HepG2 (cell line): ENCODE results near the gene IFNAR1. TPM values are rescaled to one million over a fixed set of nuclear protein-coding genes. Genes with fewer than 3 reads are reported as not detected.
A peak's percentile ranks its signal among the peaks of the same experiment; 100 is the strongest.

Experiments
- ATAC-seq: fragments of 200-7000 bp; cut with Tn5 transposase; 3 replicates; pipeline ENCODE4 v1.9.1; 2020; ENCODE audit warnings: mild to moderate bottlenecking, moderate library complexity
- BruUV-seq: library from RNA; stranded (reverse); fragments of 400-500 nt; replicated peaks from 2 replicates; lab custom pipeline; 2021; lab: Mats Ljungman, UMichigan
- CTCF ChIA-PET: fragments of 300-600 bp; formaldehyde crosslinking; extraction: SDS; loops from one replicate; lab custom pipeline; 2021; ENCODE audit warnings: low total read pairs, inconsistent platforms, low intra/inter-chr PET ratio; lab: Yijun Ruan, JAX
- POLR2A ChIA-PET: fragments of 350-600 bp; sonication (Branson Sonifier 250); formaldehyde crosslinking; loops from one replicate; lab custom pipeline; 2020; ENCODE audit warnings: antibody characterized with exemption, inconsistent platforms; lab: Yijun Ruan, JAX
- DNase-seq: peaks from one replicate; pipeline ENCODE4 v3.0.0-alpha.2; 2015; ENCODE audit warnings: low spot score
- FAIRE-seq: peaks from 3 replicates; lab custom pipeline; 2011; peaks lifted over from hg19 to GRCh38; lab: Jason Lieb, UNC
- H2AFZ ChIP-seq: one replicate; pipeline ENCODE4 v1.6.1; 2011; ENCODE audit warnings: low read length, inconsistent platforms
- H3K27ac ChIP-seq: fragments of 300-600 bp; 3 replicates; pipeline ENCODE4 v1.8.0; 2011; ENCODE audit warnings: mixed run types, mild to moderate bottlenecking, mixed read lengths, low read length, inconsistent platforms; ENCODE audit not compliant: insufficient read depth; ENCODE audit errors: extremely low read length
- H3K27me3 ChIP-seq, 2 experiments: fragments of 200-600 bp in 1 of 2; 2 replicates in 1 of 2; 3 replicates in 1 of 2; pipeline versions ENCODE4 v1.6.0 to v1.8.0; 2011; ENCODE audit warnings: low read length in 2 of 2, mild to moderate bottlenecking in 2 of 2, moderate library complexity in 2 of 2, inconsistent platforms in 1 of 2; ENCODE audit not compliant: insufficient read depth in 2 of 2, control insufficient read depth in 1 of 2
- H3K36me3 ChIP-seq, 2 experiments: fragments of 200-600 bp in 1 of 2; replicated peaks in 1 of 2; 2 replicates in 1 of 2; 3 replicates in 1 of 2; pipeline versions ENCODE4 v1.5.1 to v1.8.0; 2011; ENCODE audit warnings: low read length in 2 of 2, inconsistent platforms in 1 of 2; ENCODE audit not compliant: insufficient read depth in 2 of 2, control insufficient read depth in 1 of 2
- H3K4me1 ChIP-seq: 2 replicates; pipeline ENCODE4 v1.5.1; 2012; ENCODE audit warnings: low read length, inconsistent platforms; ENCODE audit not compliant: insufficient read depth
- H3K4me2 ChIP-seq: 2 replicates; pipeline ENCODE4 v1.6.0; 2011; ENCODE audit warnings: low read depth, low read length, inconsistent platforms
- H3K4me3 ChIP-seq, 3 experiments: fragments of 200-600 bp in 1 of 3; sonication (generic), shearing (Covaris generic) in 1 of 3; replicated peaks in 1 of 3; 2 replicates each; pipeline ENCODE4 v1.5.1; 2011 to 2016; ENCODE audit warnings: low read length in 3 of 3, inconsistent platforms in 2 of 3, low read depth in 2 of 3, mild to moderate bottlenecking in 2 of 3, control low read depth in 1 of 3, mixed read lengths in 1 of 3; ENCODE audit not compliant: insufficient read depth in 1 of 3
- H3K79me2 ChIP-seq: one replicate; pipeline ENCODE4 v1.6.1; 2011; ENCODE audit warnings: low read length, inconsistent platforms; ENCODE audit not compliant: insufficient read depth
- H3K9ac ChIP-seq: 2 replicates; pipeline ENCODE4 v1.6.0; 2011; ENCODE audit warnings: mild to moderate bottlenecking, low read depth, low read length, inconsistent platforms; ENCODE audit not compliant: insufficient read depth
- H3K9me3 ChIP-seq: 2 replicates; pipeline ENCODE4 v1.5.1; 2012; ENCODE audit warnings: mild to moderate bottlenecking, low read length
- H4K20me1 ChIP-seq: 2 replicates; pipeline ENCODE4 v1.6.0; 2011; ENCODE audit warnings: inconsistent platforms, mild to moderate bottlenecking, low read length, moderate library complexity; ENCODE audit not compliant: insufficient read depth
- ADNP ChIP-seq: sonication (generic); formaldehyde crosslinking; IDR thresholded peaks from 2 replicates; pipeline ENCODE4 v1.4.0; 2020; ENCODE audit warnings: missing genetic modification reagents
- ZFP1 ChIP-seq: IDR thresholded peaks from 2 replicates; pipeline ENCODE4 v1.6.1; 2016
- ZNF264 ChIP-seq: sonication (generic); formaldehyde crosslinking; IDR thresholded peaks from 2 replicates; pipeline ENCODE4 v1.4.0; 2020; ENCODE audit warnings: missing genetic modification reagents
- ZNF770 ChIP-seq: sonication (generic); formaldehyde crosslinking; IDR thresholded peaks from 2 replicates; pipeline ENCODE4 v1.5.0; 2020; ENCODE audit warnings: mild to moderate bottlenecking, missing genetic modification reagents
- WGBS: methylation state at CpG from one replicate; pipeline ENCODE4 v1.1.6; 2017; ENCODE audit warnings: low lambda C conversion rate; 5-methylcytosine and 5-hydroxymethylcytosine counted together
- in situ Hi-C: cut with HindIII; loops from 2 replicates; pipeline ENCODE4 v1.10.0; 2017; ENCODE audit warnings: low pct_unique_long_range_greater_than_20kb; ENCODE audit not compliant: extremely low pct_ligation_motif_present
- intact Hi-C: fragments of 100-400 bp; cut with micrococcal nuclease; formaldehyde crosslinking; loops from one replicate; pipeline ENCODE4 v1.10.0; 2022; ENCODE audit not compliant: unreplicated experiment
- polyA plus RNA-seq, 8 experiments: library from polyadenylated mRNA; depleted of rRNA in 3 of 8; stranded (reverse) in 7 of 8; unstranded in 1 of 8; fragments of >200 nt; fragmentation: Illumina TruSeq in 4 of 8; extraction: Trizol in 4 of 8; gene quantifications; 2 replicates each; pipeline versions ENCODE4 v1.2.1 to v1.2.3, GENCODE V29; 2011 to 2016; ENCODE audit warnings: low read depth in 4 of 8, missing spikeins in 1 of 8, mixed read lengths in 1 of 8; ENCODE audit not compliant: insufficient read depth in 1 of 8
- total RNA-seq, 5 experiments: library from RNA; depleted of rRNA; stranded (reverse); fragments of >200 nt; fragmentation: Illumina TruSeq; extraction: Trizol; gene quantifications; 2 replicates each; pipeline ENCODE4 v1.2.3, GENCODE V29; 2016; ENCODE audit warnings: low read depth in 1 of 5

The IFNAR1 gene
- total and polyA plus RNA-seq, 2 of the 13 experiments (the other 11 are each of a cell fraction or from before 2014, with no cell fraction given) = 6.7 to 9.3 TPM

- ChIA-PET CTCF (no interaction called here), POLR2A (no interaction called here)
- Histone ChIP-seq H3K4me1 (peaks cover 13% of the 10 kb centered on the region), H3K27me3 (peaks cover 0 to 9% of the 10 kb centered on the region in 2 experiments; a peak in 1 of 5 replicates), H3K36me3 (no peaks in the 10 kb centered on the region), H3K27ac (no peak overlapping the region), H4K20me1 (no peaks in the 10 kb centered on the region), H3K9ac (no peak overlapping the region), H3K79me2 (no peaks in the 10 kb centered on the region), H3K4me2 (no peak overlapping the region), H3K4me3 (no peak overlapping the region), H2AFZ (no peak overlapping the region), H3K9me3 (0 out of 2 replicates have a peak, but pooled peaks cover 4% of the 10 kb centered on the region)
- peak; percentile 95 for TF ChIP-seq ZNF264
- TF ChIP-seq ADNP (CRISPR knock-in tag) = no peak
- WGBS = 0% methylated on average over 1 of the region's 1 CpG
- ATAC-seq = no peak
- intact Hi-C loops (no loop called here), in situ Hi-C loops (no loop called here)
- BruUV-seq = no TSS peak
- no peak for FAIRE-seq
- DNase-seq = no peak
These were observed 15.0 kb upstream of the IFNAR1 start for GRCh38 chr21:33309778-33310177.

- no peaks in the 10 kb centered on the region for H3K79me2 ChIP-seq
- H3K36me3 ChIP-seq = no peaks in the 10 kb centered on the region
- no peak overlapping the region for H3K9ac ChIP-seq
- POLR2A ChIA-PET = no interaction called here
- ATAC-seq = no peak
- H3K9me3 ChIP-seq = 0 out of 2 replicates have a peak, but pooled peaks cover 4% of the 10 kb centered on the region
- in situ Hi-C loops (no loop called here), intact Hi-C loops (no loop called here)
- TF ChIP-seq ZNF770 (CRISPR knock-in tag) (no peak), ZFP1 (CRISPR knock-in tag) (no peak)
- no peak overlapping the region for H2AFZ ChIP-seq
- H3K27me3 ChIP-seq = peaks cover 0 to 13% of the 10 kb centered on the region in 2 experiments; a peak in 1 of 5 replicates
- CTCF ChIA-PET = no interaction called here
- no peak for DNase-seq
- no peak overlapping the region for H3K4me3 ChIP-seq
- H3K4me2 ChIP-seq = no peak overlapping the region
- H3K4me1 ChIP-seq = no peaks in the 10 kb centered on the region
- no TSS peak for BruUV-seq
- 36% methylated on average over 3 of the region's 3 CpGs for WGBS
- H3K27ac ChIP-seq = no peak overlapping the region
- FAIRE-seq = no peak
- H4K20me1 ChIP-seq = no peaks in the 10 kb centered on the region
These were observed 12.6 kb upstream of the IFNAR1 start for GRCh38 chr21:33312121-33312520.
